Thyroid gland (tissue), 4 donors: ENCODE data around the gene PPP1R12B.

Experiments
- CTCF ChIP-seq, 6 experiments: fragments of 200-600 bp in 3 of 6; fragments of 450-650 bp in 3 of 6; sonication (generic) in 3 of 6; IDR thresholded peaks; one replicate each; pipeline ENCODE4 v1.5.1; 2016 to 2019; ENCODE audit warnings: antibody characterized with exemption in 6 of 6, mild to moderate bottlenecking in 2 of 6, inconsistent platforms in 1 of 6, moderate library complexity in 1 of 6
- POLR2A ChIP-seq, 2 donors: fragments of 450-650 bp; IDR thresholded peaks; one replicate each; pipeline ENCODE4 v1.6.1; 2017; ENCODE audit warnings: antibody characterized with exemption in 2 of 2, mild to moderate bottlenecking in 2 of 2, moderate library complexity in 1 of 2

GRCh38 chr1:202576816-202577215, 228.3 kb downstream of the PPP1R12B start:
- TF ChIP-seq CTCF (IDR thresholded peaks at IDR 0.05) (no peak), POLR2A (IDR thresholded peaks at IDR 0.05) (no peak)
